B cell (primary cell): Measurements from ENCODE around the gene FMNL2.

Source experiments
- EZH2 ChIP-seq: IDR thresholded peaks from 2 replicates; pipeline ENCODE4 v1.6.1; 2012; ENCODE audit warnings: borderline replicate concordance, low read depth, mild to moderate bottlenecking, moderate library complexity, low read length; ENCODE audit not compliant: insufficient read depth, poor library complexity, severe bottlenecking
- TF ChIP-seq, protein P1 (sequence below): fragments of 200-600 bp; IDR thresholded peaks from one replicate; pipeline ENCODE4 v1.8.0; 2022; ENCODE audit warnings: antibody characterized with exemption, mild to moderate bottlenecking

DNA sequence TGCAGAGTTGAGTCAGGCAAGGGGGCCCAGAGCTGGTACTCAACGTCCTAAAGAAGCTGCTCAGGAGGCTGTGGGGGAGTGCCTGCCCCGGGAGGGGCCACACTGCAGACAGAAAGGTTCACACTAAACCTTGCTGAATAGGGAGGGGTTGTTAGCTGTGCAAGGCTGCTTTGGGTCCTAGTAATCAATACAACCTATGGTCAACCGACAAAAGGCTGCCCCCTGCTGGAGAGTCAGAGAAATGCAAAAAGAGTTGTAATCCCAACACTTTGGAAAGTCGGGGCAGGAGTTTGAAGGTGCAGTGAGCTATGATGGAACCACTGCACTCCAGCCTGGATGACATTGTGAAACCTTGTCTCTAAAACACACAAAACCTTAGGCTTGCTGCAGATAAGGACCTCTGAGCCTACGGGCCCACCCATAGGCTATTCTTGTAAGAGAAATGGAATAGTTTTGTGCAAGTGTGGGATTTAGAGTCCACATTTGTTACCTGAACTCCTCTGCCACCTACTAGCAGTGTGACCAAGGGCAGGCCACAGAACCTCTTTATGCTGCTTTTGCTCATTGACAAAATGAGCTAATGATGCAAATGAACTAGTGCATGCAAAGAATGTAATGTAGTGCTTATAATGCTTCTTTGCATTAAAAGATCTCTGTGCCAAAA, 300.8 kb downstream of the FMNL2 start:
- TF ChIP-seq EZH2, result no peak
- TF ChIP-seq, protein P1, sequence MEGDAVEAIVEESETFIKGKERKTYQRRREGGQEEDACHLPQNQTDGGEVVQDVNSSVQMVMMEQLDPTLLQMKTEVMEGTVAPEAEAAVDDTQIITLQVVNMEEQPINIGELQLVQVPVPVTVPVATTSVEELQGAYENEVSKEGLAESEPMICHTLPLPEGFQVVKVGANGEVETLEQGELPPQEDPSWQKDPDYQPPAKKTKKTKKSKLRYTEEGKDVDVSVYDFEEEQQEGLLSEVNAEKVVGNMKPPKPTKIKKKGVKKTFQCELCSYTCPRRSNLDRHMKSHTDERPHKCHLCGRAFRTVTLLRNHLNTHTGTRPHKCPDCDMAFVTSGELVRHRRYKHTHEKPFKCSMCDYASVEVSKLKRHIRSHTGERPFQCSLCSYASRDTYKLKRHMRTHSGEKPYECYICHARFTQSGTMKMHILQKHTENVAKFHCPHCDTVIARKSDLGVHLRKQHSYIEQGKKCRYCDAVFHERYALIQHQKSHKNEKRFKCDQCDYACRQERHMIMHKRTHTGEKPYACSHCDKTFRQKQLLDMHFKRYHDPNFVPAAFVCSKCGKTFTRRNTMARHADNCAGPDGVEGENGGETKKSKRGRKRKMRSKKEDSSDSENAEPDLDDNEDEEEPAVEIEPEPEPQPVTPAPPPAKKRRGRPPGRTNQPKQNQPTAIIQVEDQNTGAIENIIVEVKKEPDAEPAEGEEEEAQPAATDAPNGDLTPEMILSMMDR, result peak; percentile 83
